GM13977 (cell line): ENCODE data around the gene DPP10.

Experiments used
- DNase-seq: peaks from one replicate; pipeline ENCODE4 v3.0.0; 2012; ENCODE audit warnings: low spot score
- CTCF ChIP-seq: IDR thresholded peaks from 2 replicates; pipeline ENCODE4 v1.5.1; 2012; ENCODE audit warnings: mild to moderate bottlenecking, control low read depth; ENCODE audit not compliant: insufficient read depth; ENCODE audit errors: extremely low read depth, missing control alignments
- in situ Hi-C: fragments of 300-500 bp; cut with MboI; formaldehyde crosslinking; loops from one replicate; pipeline ENCODE4 v1.12.0; 2022; ENCODE audit warnings: low sequenced_read_pairs, low pct_unique_long_range_greater_than_20kb, mixed read lengths, inconsistent platforms; ENCODE audit not compliant: unreplicated experiment

DPP10 gene

GRCh38 chr2:114789989-114790388 is 347.5 kb downstream of the DPP10 start:
- in situ Hi-C loops: no loop called here
- no peak for TF ChIP-seq CTCF
- no peak for DNase-seq

GRCh38 chr2:114797540-114797939 is 355.1 kb downstream of the DPP10 start:
- in situ Hi-C loops: no loop called here
- DNase-seq: no peak
- TF ChIP-seq CTCF: no peak

- TF ChIP-seq CTCF: no peak
- in situ Hi-C loops: no loop called here
- no peak for DNase-seq
Observed at GRCh38 chr2:114797942-114798341, 355.5 kb downstream of the DPP10 start.

GRCh38 chr2:114800371-114800770 is 357.9 kb downstream of the DPP10 start:
- DNase-seq: no peak
- in situ Hi-C loops: no loop called here
- TF ChIP-seq CTCF: no peak

GRCh38 chr2:114805195-114805594 is 362.8 kb downstream of the DPP10 start:
- no peak for TF ChIP-seq CTCF
- DNase-seq: no peak
- in situ Hi-C loops: no loop called here

- in situ Hi-C loops: no loop called here
- DNase-seq: no peak
- TF ChIP-seq CTCF: no peak
Observed at GRCh38 chr2:114810092-114810491, 367.7 kb downstream of the DPP10 start.

- no peak for TF ChIP-seq CTCF
- in situ Hi-C loops: no loop called here
- no peak for DNase-seq
Observed at GRCh38 chr2:114812261-114812660, 369.8 kb downstream of the DPP10 start.
